MCF 10A (cell line): ENCODE data around the gene DUSP6. TPM values are rescaled to one million over a fixed set of nuclear protein-coding genes. Genes with fewer than 3 reads are reported as not detected.

Source experiments
- BruUV-seq: library from RNA; stranded (reverse); fragments of 400-500 nt; replicated peaks from 2 replicates; lab custom pipeline; 2021; lab: Mats Ljungman, UMichigan
- CTCF ChIA-PET: fragments of 300-600 bp; sonication (Branson Sonifier 250); formaldehyde crosslinking; extraction: SDS; loops from one replicate; lab custom pipeline; 2021; ENCODE audit warnings: antibody characterized with exemption, inconsistent platforms; lab: Yijun Ruan, JAX
- POLR2A ChIA-PET: fragments of 300-600, 350-650 bp; sonication (Branson Sonifier 250); formaldehyde crosslinking; extraction: SDS; loops from one replicate; lab custom pipeline; 2020; ENCODE audit warnings: antibody characterized with exemption, inconsistent platforms; lab: Yijun Ruan, JAX
- DNase-seq: peaks from one replicate; pipeline ENCODE4 v3.0.0-alpha.2; 2018; ENCODE audit not compliant: unreplicated experiment
- H3K27ac Mint-ChIP-seq: one replicate; pipeline ENCODE4 v1.8.0; 2022; ENCODE audit warnings: mild to moderate bottlenecking, low read depth, mixed read lengths; ENCODE audit not compliant: unreplicated experiment
- H3K27me3 Mint-ChIP-seq: one replicate; pipeline ENCODE4 v1.8.0; 2022; ENCODE audit warnings: mixed read lengths; ENCODE audit not compliant: insufficient read depth, unreplicated experiment
- H3K36me3 Mint-ChIP-seq: one replicate; pipeline ENCODE4 v1.8.0; 2022; ENCODE audit warnings: mild to moderate bottlenecking, moderate library complexity, mixed read lengths; ENCODE audit not compliant: insufficient read depth, unreplicated experiment
- H3K4me1 Mint-ChIP-seq: one replicate; pipeline ENCODE4 v1.8.0; 2022; ENCODE audit warnings: mixed read lengths; ENCODE audit not compliant: insufficient read depth, unreplicated experiment
- H3K4me3 Mint-ChIP-seq: one replicate; pipeline ENCODE4 v1.8.0; 2022; ENCODE audit warnings: mild to moderate bottlenecking, moderate library complexity, mixed read lengths; ENCODE audit not compliant: unreplicated experiment
- H3K9me3 Mint-ChIP-seq: one replicate; pipeline ENCODE4 v1.8.0; 2022; ENCODE audit warnings: mixed read lengths; ENCODE audit not compliant: unreplicated experiment
- CTCF ChIP-seq: fragments of 200-600 bp; IDR thresholded peaks from one replicate; pipeline ENCODE4 v1.8.0; 2022; ENCODE audit warnings: antibody characterized with exemption, mild to moderate bottlenecking; ENCODE audit not compliant: unreplicated experiment
- intact Hi-C: fragments of 100-400 bp; cut with micrococcal nuclease; formaldehyde crosslinking; loops from 2 replicates; pipeline ENCODE4 v1.14.1; 2022
- total RNA-seq: library from RNA; stranded (reverse); gene quantifications from 2 replicates; pipeline ENCODE4 v1.2.3, GENCODE V29; 2022

DUSP6 gene
- total RNA-seq, 1 experiment from 2014 or later = 149 TPM

- DNase-seq = no peak
- CTCF ChIA-PET = interaction anchor here (0.6 to 2.4 kb wide), 20 partner anchors 24 to 644 kb away, joined by 3 to 14 read pairs (median 4); partner anchors contain the start of gene GALNT4
- intact Hi-C loops = loop anchor here (1.0 to 2.0 kb wide), 7 partner anchors 23 to 332 kb away; partner anchors contain the start of gene GALNT4
- Mint-ChIP-seq H3K27me3 (no peaks in the 10 kb centered on the region), H3K4me1 (peaks cover 50% of the 10 kb centered on the region), H3K27ac (peak overlapping the region; percentile 96), H3K9me3 (no peaks in the 10 kb centered on the region), H3K4me3 (peak overlapping the region; percentile 82), H3K36me3 (peaks cover 56% of the 10 kb centered on the region)
- BruUV-seq = TSS peak; percentile 67
- TF ChIP-seq CTCF = no peak
- POLR2A ChIA-PET = interaction anchor here (0.5 to 10.0 kb wide), 52 partner anchors 10 to 1261 kb away, joined by 3 to 155 read pairs (median 5); partner anchors contain the start of genes CEP290, POC1B and TMTC3
Observed at GRCh38 chr12:89351489-89352241, 636 bp downstream of the DUSP6 start.

GRCh38 chr12:89350630-89351488 is 1.4 kb downstream of the DUSP6 start:
- intact Hi-C loops = loop anchor here (1.0 kb wide), 1 partner anchor 167 kb away; no protein-coding TSS in a partner anchor
- Mint-ChIP-seq H3K27me3 (no peaks in the 10 kb centered on the region), H3K4me1 (peaks cover 54% of the 10 kb centered on the region), H3K36me3 (peaks cover 62% of the 10 kb centered on the region), H3K9me3 (no peaks in the 10 kb centered on the region), H3K4me3 (peak overlapping the region; percentile 82), H3K27ac (peak overlapping the region; percentile 96)
- TF ChIP-seq CTCF = no peak
- DNase-seq = peak; percentile 31
- no TSS peak for BruUV-seq
- ChIA-PET POLR2A (interaction anchor here (0.5 to 10.0 kb wide), 29 partner anchors 12 to 1209 kb away, joined by 3 to 155 read pairs (median 5); partner anchors contain the start of genes CEP290, POC1B and TMTC3), CTCF (interaction anchor here (0.6 to 2.4 kb wide), 16 partner anchors 24 to 306 kb away, joined by 3 to 14 read pairs (median 4); no protein-coding TSS in a partner anchor)

GRCh38 chr12:89350260-89350629 is 2.1 kb downstream of the DUSP6 start:
- intact Hi-C loops = loop anchor here (1.0 kb wide), 1 partner anchor 166 kb away; no protein-coding TSS in a partner anchor
- no peak for TF ChIP-seq CTCF
- BruUV-seq = no TSS peak
- Mint-ChIP-seq H3K9me3 (no peaks in the 10 kb centered on the region), H3K27ac (peak overlapping the region; percentile 96), H3K27me3 (no peaks in the 10 kb centered on the region), H3K36me3 (peaks cover 62% of the 10 kb centered on the region), H3K4me3 (peak overlapping the region; percentile 82), H3K4me1 (peaks cover 50% of the 10 kb centered on the region)
- peak; percentile 23 for DNase-seq
- ChIA-PET CTCF (interaction anchor here (0.6 to 1.6 kb wide), 3 partner anchors 174 to 299 kb away, joined by 3 to 4 read pairs (median 3); no protein-coding TSS in a partner anchor), POLR2A (interaction anchor here (1.1 to 10.0 kb wide), 20 partner anchors 16 to 332 kb away, joined by 3 to 155 read pairs (median 6); partner anchors contain the start of gene POC1B)
